Measurements from ENCODE around the gene MRPL58. TPM values are rescaled to one million over a fixed set of nuclear protein-coding genes. Genes with fewer than 3 reads are reported as not detected.
A peak's percentile ranks its signal among the peaks of the same experiment; 100 is the strongest.

MRPL58 gene
- total RNA-seq, 2 donors from 2014 or later: 29.7 to 30.1 TPM

GRCh38 chr17:75009139-75009724 is 3.2 kb upstream of the MRPL58 start:
- Histone ChIP-seq H3K36me3 (ENCODE audit: control insufficient read depth, insufficient read depth, low read length) (no peaks in the 10 kb centered on the region), H3K27me3 (ENCODE audit: control insufficient read depth, insufficient read depth, low read length, poor library complexity, severe bottlenecking) (no peaks in the 10 kb centered on the region), H3K9ac (ENCODE audit: extremely low read depth, low read length, poor library complexity, severe bottlenecking) (no peak overlapping the region), H3K27ac (ENCODE audit: low read depth, low read length) (no peak overlapping the region), H3K9me3 (ENCODE audit: control insufficient read depth, low read length) (no peaks in the 10 kb centered on the region), H3K4me1 (ENCODE audit: control insufficient read depth, insufficient read depth, low read length) (no peaks in the 10 kb centered on the region), H3K4me3 (ENCODE audit: low read length) (no peak overlapping the region)
- Mint-ChIP-seq H3K27me3 (ENCODE audit: insufficient read depth) (no peaks in the 10 kb centered on the region), H3K36me3 (ENCODE audit: low read depth) (peaks cover 9% of the 10 kb centered on the region), H3K4me3 (no peak overlapping the region), H3K27ac (no peak overlapping the region), H3K4me1 (peaks cover 17% of the 10 kb centered on the region), H3K9me3 (no peaks in the 10 kb centered on the region)
- no peak for DNase-seq
- 82 to 88% methylated on average over 2 of the region's 2 CpGs for WGBS, 2 experiments (ENCODE audit: insufficient coverage in 1 of 2, insufficient read length in 1 of 2)
- TF ChIP-seq CTCF (conservative IDR thresholded peaks at IDR 0.05): no peak

GRCh38 chr17:75010683-75011400 is 1.6 kb upstream of the MRPL58 start:
- Histone ChIP-seq H3K27ac (ENCODE audit: low read depth, low read length) (no peak overlapping the region), H3K9me3 (ENCODE audit: control insufficient read depth, low read length) (no peaks in the 10 kb centered on the region), H3K36me3 (ENCODE audit: control insufficient read depth, insufficient read depth, low read length) (no peaks in the 10 kb centered on the region), H3K4me3 (ENCODE audit: low read length) (no peak overlapping the region), H3K4me1 (ENCODE audit: control insufficient read depth, insufficient read depth, low read length) (no peaks in the 10 kb centered on the region), H3K9ac (ENCODE audit: extremely low read depth, low read length, poor library complexity, severe bottlenecking) (no peak overlapping the region), H3K27me3 (ENCODE audit: control insufficient read depth, insufficient read depth, low read length, poor library complexity, severe bottlenecking) (no peaks in the 10 kb centered on the region)
- WGBS, 2 experiments (ENCODE audit: insufficient coverage in 1 of 2, insufficient read length in 1 of 2): 81 to 83% methylated on average over 6 to 8 of the region's 8 CpGs
- Mint-ChIP-seq H3K36me3 (ENCODE audit: low read depth) (peaks cover 2% of the 10 kb centered on the region), H3K27me3 (ENCODE audit: insufficient read depth) (no peaks in the 10 kb centered on the region), H3K9me3 (no peaks in the 10 kb centered on the region), H3K4me1 (peaks cover 17% of the 10 kb centered on the region), H3K27ac (no peak overlapping the region), H3K4me3 (no peak overlapping the region)
- no peak for TF ChIP-seq CTCF (conservative IDR thresholded peaks at IDR 0.05)
- DNase-seq: peak; percentile 78

GRCh38 chr17:75011401-75012095 is 922 bp upstream of the MRPL58 start:
- peaks cover under 1% of the 10 kb centered on the region for H3K36me3 ChIP-seq (ENCODE audit: control insufficient read depth, insufficient read depth, low read length)
- TF ChIP-seq CTCF (conservative IDR thresholded peaks at IDR 0.05): no peak
- no peaks in the 10 kb centered on the region for H3K4me1 ChIP-seq (ENCODE audit: control insufficient read depth, insufficient read depth, low read length)
- H3K9me3 Mint-ChIP-seq: no peaks in the 10 kb centered on the region
- peaks cover 17% of the 10 kb centered on the region for H3K4me1 Mint-ChIP-seq
- no peak overlapping the region for H3K9ac ChIP-seq (ENCODE audit: extremely low read depth, low read length, poor library complexity, severe bottlenecking)
- no peaks in the 10 kb centered on the region for H3K9me3 ChIP-seq (ENCODE audit: control insufficient read depth, low read length)
- peak overlapping the region; percentile 55 for H3K27ac ChIP-seq (ENCODE audit: low read depth, low read length)
- H3K27me3 ChIP-seq (ENCODE audit: control insufficient read depth, insufficient read depth, low read length, poor library complexity, severe bottlenecking): no peaks in the 10 kb centered on the region
- H3K36me3 Mint-ChIP-seq (ENCODE audit: low read depth): peaks cover 5% of the 10 kb centered on the region
- H3K27ac Mint-ChIP-seq: peak overlapping the region; percentile 1
- H3K4me3 Mint-ChIP-seq: peak overlapping the region; percentile 91
- DNase-seq: no peak
- H3K4me3 ChIP-seq (ENCODE audit: low read length): peak overlapping the region; percentile 96
- WGBS, 2 experiments (ENCODE audit: insufficient coverage in 1 of 2, insufficient read length in 1 of 2): 90 to 91% methylated on average over 13 of the region's 13 CpGs
- no peaks in the 10 kb centered on the region for H3K27me3 Mint-ChIP-seq (ENCODE audit: insufficient read depth)
